Mammary epithelial cell (primary cell): ENCODE measurements around the gene APOC3.

ENCODE experiments used
- EZH2 ChIP-seq: IDR thresholded peaks from 2 replicates; pipeline ENCODE4 v1.6.1; 2012; ENCODE audit warnings: low read length, inconsistent platforms, borderline replicate concordance
- TF ChIP-seq, protein P1 (sequence below), 2 donors: IDR thresholded peaks in 1 of 2; conservative IDR thresholded peaks in 1 of 2; 2 replicates each; pipeline ENCODE4 v1.5.1; 2011 to 2012; ENCODE audit warnings: inconsistent platforms in 2 of 2, low read length in 2 of 2, mild to moderate bottlenecking in 2 of 2, control low read depth in 1 of 2, low read depth in 1 of 2; ENCODE audit not compliant: insufficient read depth in 1 of 2; ENCODE audit errors: extremely low read depth in 1 of 2

DNA sequence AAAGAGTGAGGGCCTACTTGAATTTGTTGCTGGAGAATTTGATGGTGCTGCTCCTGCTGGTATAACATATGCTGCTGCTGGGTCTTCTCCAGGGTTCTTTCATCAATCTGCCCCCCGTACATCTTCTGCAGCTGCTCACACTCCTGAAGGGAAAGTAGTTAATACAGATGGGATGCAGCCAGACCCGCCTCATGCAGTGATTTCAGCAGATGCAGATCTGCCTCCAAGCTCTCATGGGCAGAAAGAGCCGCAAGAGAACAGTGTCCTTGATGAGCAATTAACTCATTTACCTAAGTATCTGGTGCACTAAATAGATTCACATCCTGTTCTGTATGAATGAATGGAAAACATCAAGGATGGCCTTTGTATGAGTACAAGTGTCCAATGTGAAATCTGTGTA lies 32.5 kb downstream of the APOC3 start:
- no peak for TF ChIP-seq EZH2
- TF ChIP-seq, protein P1, sequence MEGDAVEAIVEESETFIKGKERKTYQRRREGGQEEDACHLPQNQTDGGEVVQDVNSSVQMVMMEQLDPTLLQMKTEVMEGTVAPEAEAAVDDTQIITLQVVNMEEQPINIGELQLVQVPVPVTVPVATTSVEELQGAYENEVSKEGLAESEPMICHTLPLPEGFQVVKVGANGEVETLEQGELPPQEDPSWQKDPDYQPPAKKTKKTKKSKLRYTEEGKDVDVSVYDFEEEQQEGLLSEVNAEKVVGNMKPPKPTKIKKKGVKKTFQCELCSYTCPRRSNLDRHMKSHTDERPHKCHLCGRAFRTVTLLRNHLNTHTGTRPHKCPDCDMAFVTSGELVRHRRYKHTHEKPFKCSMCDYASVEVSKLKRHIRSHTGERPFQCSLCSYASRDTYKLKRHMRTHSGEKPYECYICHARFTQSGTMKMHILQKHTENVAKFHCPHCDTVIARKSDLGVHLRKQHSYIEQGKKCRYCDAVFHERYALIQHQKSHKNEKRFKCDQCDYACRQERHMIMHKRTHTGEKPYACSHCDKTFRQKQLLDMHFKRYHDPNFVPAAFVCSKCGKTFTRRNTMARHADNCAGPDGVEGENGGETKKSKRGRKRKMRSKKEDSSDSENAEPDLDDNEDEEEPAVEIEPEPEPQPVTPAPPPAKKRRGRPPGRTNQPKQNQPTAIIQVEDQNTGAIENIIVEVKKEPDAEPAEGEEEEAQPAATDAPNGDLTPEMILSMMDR (conservative IDR thresholded peaks at IDR 0.05 in 1 of 2, IDR thresholded peaks at IDR 0.05 in 1 of 2; ENCODE audit: extremely low read depth in 1 of 2, insufficient read depth in 1 of 2, low read depth in 1 of 2, low read length in 2 of 2) = no peak
